H9 (cell line): ENCODE data around the gene POLR3H. TPM values are rescaled to one million over a fixed set of nuclear protein-coding genes. Genes with fewer than 3 reads are reported as not detected.
A peak's percentile ranks its signal among the peaks of the same experiment; 100 is the strongest.

Experiments
- DNase-seq: peaks from one replicate; pipeline ENCODE4 v3.0.0-alpha.2; 2017
- H2AFZ ChIP-seq: one replicate; pipeline ENCODE4 v1.6.1; 2013; ENCODE audit warnings: mild to moderate bottlenecking, low read length, control low read depth, moderate library complexity
- H2AK5ac ChIP-seq: 2 replicates; pipeline ENCODE4 v1.6.1; 2013; ENCODE audit warnings: low read length, control low read depth, mixed read lengths; ENCODE audit not compliant: insufficient read length
- H2BK120ac ChIP-seq: one replicate; pipeline ENCODE4 v1.6.1; 2013; ENCODE audit warnings: low read depth, mild to moderate bottlenecking, low read length, control low read depth, inconsistent platforms; ENCODE audit not compliant: poor library complexity, severe bottlenecking
- H2BK12ac ChIP-seq: 2 replicates; pipeline ENCODE4 v1.6.1; 2013; ENCODE audit warnings: low read length, control low read depth, mixed read lengths, low read depth; ENCODE audit not compliant: insufficient read length
- H2BK15ac ChIP-seq: 2 replicates; pipeline ENCODE4 v1.6.1; 2013; ENCODE audit warnings: low read depth, low read length, control low read depth
- H2BK20ac ChIP-seq: one replicate; pipeline ENCODE4 v1.6.1; 2013; ENCODE audit warnings: low read depth, mild to moderate bottlenecking, low read length, control low read depth, inconsistent platforms; ENCODE audit not compliant: poor library complexity, severe bottlenecking
- H2BK5ac ChIP-seq: 2 replicates; pipeline ENCODE4 v1.6.1; 2013; ENCODE audit warnings: low read length, control low read depth, mixed read lengths; ENCODE audit not compliant: insufficient read length
- H3K14ac ChIP-seq: 2 replicates; pipeline ENCODE4 v1.6.1; 2013; ENCODE audit warnings: low read length, control low read depth; ENCODE audit not compliant: insufficient read depth
- H3K18ac ChIP-seq: 2 replicates; pipeline ENCODE4 v1.6.1; 2013; ENCODE audit warnings: low read depth, mild to moderate bottlenecking, mixed read lengths, low read length, control low read depth; ENCODE audit not compliant: insufficient read length
- H3K23ac ChIP-seq: 2 replicates; pipeline ENCODE4 v1.6.1; 2013; ENCODE audit warnings: low read length, control low read depth, mixed read lengths, low read depth; ENCODE audit not compliant: insufficient read length
- H3K23me2 ChIP-seq: 2 replicates; pipeline ENCODE4 v1.6.1; 2013; ENCODE audit warnings: low read depth, mild to moderate bottlenecking, mixed read lengths, low read length, control low read depth; ENCODE audit not compliant: insufficient read length, poor library complexity, severe bottlenecking
- H3K27ac ChIP-seq: 2 replicates; pipeline ENCODE4 v1.5.1; 2013; ENCODE audit warnings: low read length, control low read depth, mixed read lengths, low read depth; ENCODE audit not compliant: insufficient read length
- H3K27me3 ChIP-seq: 2 replicates; pipeline ENCODE4 v1.6.1; 2013; ENCODE audit warnings: low read length, control low read depth, inconsistent platforms; ENCODE audit not compliant: insufficient read depth
- H3K4ac ChIP-seq: 2 replicates; pipeline ENCODE4 v1.6.1; 2013; ENCODE audit warnings: low read depth, mild to moderate bottlenecking, control low read depth, inconsistent platforms, low read length, moderate library complexity
- H3K4me1 ChIP-seq: 2 replicates; pipeline ENCODE4 v1.6.1; 2013; ENCODE audit warnings: low read length, control low read depth, inconsistent platforms; ENCODE audit not compliant: insufficient read depth
- H3K4me2 ChIP-seq: 2 replicates; pipeline ENCODE4 v1.6.1; 2013; ENCODE audit warnings: low read length, control low read depth, mixed read lengths; ENCODE audit not compliant: insufficient read length, insufficient read depth
- H3K56ac ChIP-seq: 2 replicates; pipeline ENCODE4 v1.6.1; 2013; ENCODE audit warnings: low read depth, mild to moderate bottlenecking, mixed read lengths, low read length, control low read depth; ENCODE audit not compliant: insufficient read length
- H3K79me1 ChIP-seq: 2 replicates; pipeline ENCODE4 v1.6.1; 2013; ENCODE audit warnings: low read depth, mild to moderate bottlenecking, moderate library complexity, low read length, control low read depth, inconsistent platforms; ENCODE audit not compliant: insufficient read depth, poor library complexity, severe bottlenecking
- H3K79me2 ChIP-seq: 2 replicates; pipeline ENCODE4 v1.6.1; 2013; ENCODE audit warnings: low read length, control low read depth, inconsistent platforms; ENCODE audit not compliant: insufficient read depth
- H3K9ac ChIP-seq: 2 replicates; pipeline ENCODE4 v1.6.1; 2013; ENCODE audit warnings: low read length, control low read depth, mixed read lengths; ENCODE audit not compliant: insufficient read length; ENCODE audit errors: extremely low read depth
- H3K9me3 ChIP-seq: one replicate; pipeline ENCODE4 v1.6.1; 2013; ENCODE audit warnings: low read depth, low read length, inconsistent platforms; ENCODE audit not compliant: control insufficient read depth
- H3T11ph ChIP-seq: one replicate; pipeline ENCODE4 v1.6.1; 2013; ENCODE audit warnings: mild to moderate bottlenecking, low read length, control low read depth, inconsistent platforms
- H4K20me1 ChIP-seq: one replicate; pipeline ENCODE4 v1.6.1; 2013; ENCODE audit not compliant: control insufficient read depth, insufficient read length, insufficient read depth
- H4K5ac ChIP-seq: 2 replicates; pipeline ENCODE4 v1.6.1; 2013; ENCODE audit warnings: low read depth, mild to moderate bottlenecking, mixed read lengths, low read length, control low read depth; ENCODE audit not compliant: insufficient read length
- H4K8ac ChIP-seq: replicated peaks from 2 replicates; pipeline ENCODE4 v1.6.1; 2013; ENCODE audit warnings: low read length, control low read depth, mixed read lengths, low read depth; ENCODE audit not compliant: insufficient read length
- H4K91ac ChIP-seq: 2 replicates; pipeline ENCODE4 v1.6.1; 2013; ENCODE audit warnings: low read depth, mild to moderate bottlenecking, moderate library complexity, mixed read lengths, low read length, control low read depth; ENCODE audit not compliant: insufficient read length
- H3K27ac Mint-ChIP-seq, 3 experiments: 2 replicates in 2 of 3; 3 replicates in 1 of 3; pipeline ENCODE4 v1.8.0; 2020 to 2021; ENCODE audit warnings: mixed read lengths in 3 of 3, mild to moderate bottlenecking in 1 of 3, moderate library complexity in 1 of 3
- H3K27me3 Mint-ChIP-seq: 2 replicates; pipeline ENCODE4 v1.8.0; 2021; ENCODE audit warnings: low read depth, mild to moderate bottlenecking, moderate library complexity, mixed read lengths
- H3K36me3 Mint-ChIP-seq, 3 experiments: 2 replicates in 2 of 3; 3 replicates in 1 of 3; pipeline ENCODE4 v1.8.0; 2020 to 2021; ENCODE audit warnings: low read depth in 3 of 3, mixed read lengths in 3 of 3; ENCODE audit not compliant: insufficient read depth in 1 of 3
- H3K4me1 Mint-ChIP-seq, 2 experiments: 2 replicates each; pipeline ENCODE4 v1.8.0; 2020; ENCODE audit warnings: mixed read lengths in 2 of 2
- H3K4me3 Mint-ChIP-seq, 2 experiments: 2 replicates in 1 of 2; 3 replicates in 1 of 2; pipeline ENCODE4 v1.8.0; 2020 to 2021; ENCODE audit warnings: mild to moderate bottlenecking in 2 of 2, mixed read lengths in 2 of 2, moderate library complexity in 1 of 2
- H3K9me3 Mint-ChIP-seq, 2 experiments: 2 replicates in 1 of 2; 3 replicates in 1 of 2; pipeline ENCODE4 v1.8.0; 2020; ENCODE audit warnings: mild to moderate bottlenecking in 2 of 2, mixed read lengths in 2 of 2, moderate library complexity in 1 of 2
- CTCF ChIP-seq: fragments of 200-600 bp; sonication (generic); conservative IDR thresholded peaks from 3 replicates; pipeline ENCODE4 v1.8.0; 2021; ENCODE audit warnings: antibody characterized with exemption, mild to moderate bottlenecking
- WGBS: extraction: QIAGEN DNeasy Blood & Tissue Kit; methylation state at CpG from one replicate; pipeline ENCODE4 v1.1.7; 2013; ENCODE audit warnings: missing lambda C conversion rate, low lambda C conversion rate, mixed read lengths; ENCODE audit not compliant: insufficient read length; ENCODE audit errors: extremely low coverage; 5-methylcytosine and 5-hydroxymethylcytosine counted together
- total RNA-seq: library from RNA; stranded (reverse); gene quantifications from 2 replicates; pipeline ENCODE4 v1.2.1, GENCODE V29; 2021

The POLR3H gene
- total RNA-seq, 1 experiment from 2014 or later, result 68.2 TPM

GRCh38 chr22:41485033-41485432 is 59.2 kb downstream of the POLR3H start:
- H2AFZ ChIP-seq, result no peak overlapping the region
- no peak for TF ChIP-seq CTCF
- no peak overlapping the region for H3K56ac ChIP-seq
- H3K27me3 ChIP-seq, result no peaks in the 10 kb centered on the region
- WGBS, result no CpG with 5 or more reads among the region's 7 CpGs
- Mint-ChIP-seq H3K4me1 (peaks cover 70 to 75% of the 10 kb centered on the region in 2 experiments), H3K9me3 (no peaks in the 10 kb centered on the region), H3K4me3 (no peak overlapping the region), H3K27me3 (peaks cover 2% of the 10 kb centered on the region; the same call in 1 of the 2 replicates), H3K36me3 (no peaks in the 10 kb centered on the region; a peak in 1 of 7 replicates), H3K27ac (peak overlapping the region in 2 of 3 experiments; percentile 18 to 67; a peak in 2 of 7 replicates)
- no peak overlapping the region for H3K4me2 ChIP-seq
- no peak overlapping the region for H2BK120ac ChIP-seq
- no peaks in the 10 kb centered on the region for H3K9me3 ChIP-seq
- no peak for DNase-seq
- H3K4ac ChIP-seq, result no peak overlapping the region
- no peak overlapping the region for H4K91ac ChIP-seq
- peaks cover 10% of the 10 kb centered on the region; the same call in 1 of the 2 replicates for H3K79me2 ChIP-seq
- H2BK20ac ChIP-seq, result no peak overlapping the region
- H3K18ac ChIP-seq, result no peak overlapping the region
- H3K4me1 ChIP-seq, result peaks cover 26% of the 10 kb centered on the region
- no peak overlapping the region for H3K27ac ChIP-seq
- no peak overlapping the region for H2BK15ac ChIP-seq
- H3K23me2 ChIP-seq, result no peaks in the 10 kb centered on the region
- H2BK12ac ChIP-seq, result no peak overlapping the region
- H3K14ac ChIP-seq, result no peak overlapping the region
- no peak overlapping the region for H3T11ph ChIP-seq
- H4K5ac ChIP-seq, result no peak overlapping the region
- no peak overlapping the region for H3K23ac ChIP-seq
- H3K79me1 ChIP-seq, result peaks cover 5% of the 10 kb centered on the region
- H3K9ac ChIP-seq, result no peak overlapping the region
- H4K8ac ChIP-seq, result no peak overlapping the region
- H2AK5ac ChIP-seq, result no peak overlapping the region
- peaks cover 2% of the 10 kb centered on the region for H4K20me1 ChIP-seq
- no peak overlapping the region for H2BK5ac ChIP-seq
